Measurements from ENCODE around the gene PAFAH2. TPM values are rescaled to one million over a fixed set of nuclear protein-coding genes. Genes with fewer than 3 reads are reported as not detected.

PAFAH2 gene
- 10 to 100 TPM; 11.8 to 23.0 (median 17.1) TPM for total RNA-seq

DNA sequence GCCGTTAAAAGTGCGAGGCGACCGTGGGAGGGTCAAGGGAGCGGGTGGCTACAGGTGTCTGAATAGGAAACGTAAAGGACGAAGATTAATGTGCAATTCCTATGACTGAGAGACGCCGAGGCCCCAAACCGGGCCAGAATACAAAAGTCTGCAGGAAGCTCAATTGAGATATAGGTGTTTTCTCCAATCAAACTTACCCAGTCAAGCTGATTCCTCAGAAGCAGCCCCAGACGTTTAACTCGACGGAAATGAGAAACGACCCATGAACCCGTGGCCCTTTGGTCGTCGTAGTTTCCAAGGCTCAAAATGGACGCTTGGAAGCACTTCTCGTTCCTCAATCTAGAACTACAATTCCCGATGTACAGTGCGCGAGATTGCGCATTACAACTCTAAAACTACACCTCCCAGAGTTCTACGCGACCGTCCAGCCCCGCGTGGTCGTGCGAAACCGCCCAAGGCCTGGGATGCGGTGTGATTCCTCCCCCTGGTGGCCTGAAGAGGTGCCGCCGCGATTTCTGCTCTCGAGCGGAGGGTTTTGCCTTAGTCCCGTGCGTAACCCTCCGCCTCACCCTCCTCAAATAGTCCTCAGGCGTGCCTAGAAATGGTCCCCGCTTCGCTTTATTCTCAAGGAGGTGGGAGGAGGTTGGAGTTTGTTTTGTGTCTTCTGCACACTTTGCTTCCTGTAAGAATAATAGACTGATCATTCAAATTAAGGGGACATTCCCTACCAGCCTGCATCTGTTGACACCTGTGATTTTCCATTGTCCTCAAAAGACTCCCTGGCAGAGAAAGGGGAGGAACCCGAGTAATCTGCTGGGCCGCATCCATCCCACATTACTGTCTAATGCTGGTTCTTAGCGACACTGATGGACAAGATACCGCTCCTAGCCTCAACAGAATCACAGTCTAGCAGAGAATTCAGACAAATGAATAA, at the start of gene PAFAH2:
PAFAH2 (minus strand) TSS at position 236 of the 934 bp plus-strand sequence. CDS start 7,247 bp downstream, outside the sequence.
- peak; percentile 98 to 99 for DNase-seq (ENCODE audit: low spot score in 2 of 2)
- no peak for TF ChIP-seq POLR2A (IDR thresholded peaks at IDR 0.05)
- TF ChIP-seq, protein P1, sequence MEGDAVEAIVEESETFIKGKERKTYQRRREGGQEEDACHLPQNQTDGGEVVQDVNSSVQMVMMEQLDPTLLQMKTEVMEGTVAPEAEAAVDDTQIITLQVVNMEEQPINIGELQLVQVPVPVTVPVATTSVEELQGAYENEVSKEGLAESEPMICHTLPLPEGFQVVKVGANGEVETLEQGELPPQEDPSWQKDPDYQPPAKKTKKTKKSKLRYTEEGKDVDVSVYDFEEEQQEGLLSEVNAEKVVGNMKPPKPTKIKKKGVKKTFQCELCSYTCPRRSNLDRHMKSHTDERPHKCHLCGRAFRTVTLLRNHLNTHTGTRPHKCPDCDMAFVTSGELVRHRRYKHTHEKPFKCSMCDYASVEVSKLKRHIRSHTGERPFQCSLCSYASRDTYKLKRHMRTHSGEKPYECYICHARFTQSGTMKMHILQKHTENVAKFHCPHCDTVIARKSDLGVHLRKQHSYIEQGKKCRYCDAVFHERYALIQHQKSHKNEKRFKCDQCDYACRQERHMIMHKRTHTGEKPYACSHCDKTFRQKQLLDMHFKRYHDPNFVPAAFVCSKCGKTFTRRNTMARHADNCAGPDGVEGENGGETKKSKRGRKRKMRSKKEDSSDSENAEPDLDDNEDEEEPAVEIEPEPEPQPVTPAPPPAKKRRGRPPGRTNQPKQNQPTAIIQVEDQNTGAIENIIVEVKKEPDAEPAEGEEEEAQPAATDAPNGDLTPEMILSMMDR (IDR thresholded peaks at IDR 0.05) = peak in 2 of 3 donors; percentile 84 to 98
- WGBS, 2 donors = 2% methylated on average over 47 of the region's 47 CpGs
- H3K4me3 ChIP-seq (ENCODE audit: low read depth, poor library complexity, severe bottlenecking) = peak within 1 kb of the TSS; percentile 34
- intact Hi-C loops (cut with DNase I; ENCODE audit: low total_unique reads) = loop anchor here (5.0 to 10.0 kb wide), 2 partner anchors 101 to 163 kb away; no protein-coding TSS in a partner anchor

DNA sequence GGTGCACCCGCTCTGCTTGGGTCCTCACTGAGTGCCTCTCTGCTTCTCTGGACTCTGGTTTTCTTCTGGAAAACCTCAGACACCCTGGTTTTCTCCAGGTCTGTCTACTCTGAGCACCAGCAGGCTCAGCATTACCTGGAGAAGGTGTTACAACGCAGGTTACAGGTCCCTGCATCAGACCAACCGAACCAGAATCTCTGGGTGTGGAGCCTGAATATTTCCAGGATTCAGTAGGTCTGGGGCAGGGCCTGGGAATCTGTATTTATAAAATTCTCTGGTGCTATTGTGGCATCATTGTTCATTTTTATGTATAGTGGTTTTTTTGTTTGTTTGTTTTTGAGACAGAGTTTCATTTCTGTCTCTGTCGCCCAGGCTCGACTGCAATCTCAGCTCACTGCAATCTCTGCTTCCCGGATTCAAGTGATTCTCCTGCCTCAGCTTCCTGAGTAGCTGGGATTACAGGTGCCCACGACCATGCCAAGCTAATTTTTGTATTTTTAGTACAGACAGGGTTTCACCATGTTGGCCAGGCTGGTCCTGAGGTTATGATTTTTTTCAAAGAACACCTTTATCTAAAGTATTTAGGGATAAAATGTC, 49.5 kb upstream of the PAFAH2 start:
- TF ChIP-seq, protein P1 (IDR thresholded peaks at IDR 0.05) = no peak
- TF ChIP-seq POLR2A (IDR thresholded peaks at IDR 0.05) = no peak
- no peak overlapping the region for H3K4me3 ChIP-seq (ENCODE audit: low read depth, poor library complexity, severe bottlenecking)
- 68 to 79% methylated on average over 7 of the region's 7 CpGs for WGBS, 2 donors
- DNase-seq (ENCODE audit: low spot score in 2 of 2) = no peak
- intact Hi-C loops (cut with DNase I; ENCODE audit: low total_unique reads) = loop anchor here (10.0 kb wide), 1 partner anchor 207 kb away; no protein-coding TSS in a partner anchor

DNA sequence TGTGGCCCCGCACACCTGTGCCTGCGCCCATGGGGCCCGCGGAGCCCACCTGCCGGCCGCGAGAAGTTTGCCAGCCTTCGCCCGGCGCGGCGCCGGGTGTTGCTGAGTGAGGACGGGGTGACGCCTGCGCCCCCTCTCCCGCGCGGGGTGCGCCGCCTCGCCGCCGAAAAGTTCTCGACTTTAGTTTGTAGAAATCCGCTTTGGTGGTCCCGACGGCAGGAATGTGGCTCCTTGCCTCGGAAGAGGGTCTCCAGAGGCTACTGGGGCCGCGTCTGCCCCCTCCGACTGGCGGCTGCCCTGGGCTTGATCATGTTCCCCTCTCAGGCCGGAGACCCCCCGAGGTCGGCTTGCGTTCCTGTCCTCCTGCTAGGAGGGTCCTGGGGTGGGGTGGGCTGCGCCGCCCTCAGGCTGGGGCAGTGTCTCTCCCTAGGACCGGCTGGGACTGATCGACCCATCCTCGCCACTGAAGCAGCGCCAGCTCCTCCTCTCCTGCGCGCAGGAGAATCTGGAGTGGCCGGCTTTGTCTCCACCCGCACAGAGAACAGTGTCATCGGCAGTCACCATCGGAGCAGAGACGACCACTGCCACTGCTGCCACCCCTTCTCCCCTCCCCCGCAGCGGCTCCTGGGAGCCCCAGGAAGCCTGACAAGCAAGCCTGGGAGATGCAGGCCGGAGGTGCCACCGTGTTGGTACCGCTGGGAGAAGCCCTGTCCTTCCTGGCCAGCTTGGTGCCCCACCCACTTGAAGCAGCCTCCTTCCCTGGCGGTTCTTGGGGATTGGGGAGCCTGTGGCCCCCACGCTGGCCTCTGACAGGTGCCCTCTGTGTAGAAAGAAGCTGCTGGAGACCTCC, 48.6 kb upstream of the PAFAH2 start:
- WGBS, 2 donors = 4 to 14% methylated on average over 19 to 28 of the region's 57 CpGs
- no peak overlapping the region for H3K4me3 ChIP-seq (ENCODE audit: low read depth, poor library complexity, severe bottlenecking)
- no peak for DNase-seq (ENCODE audit: low spot score in 2 of 2)
- intact Hi-C loops (cut with DNase I; ENCODE audit: low total_unique reads) = loop anchor here (10.0 kb wide), 1 partner anchor 208 kb away; no protein-coding TSS in a partner anchor
- no peak for TF ChIP-seq POLR2A (IDR thresholded peaks at IDR 0.05)
- TF ChIP-seq, protein P1 (IDR thresholded peaks at IDR 0.05) = no peak

DNA sequence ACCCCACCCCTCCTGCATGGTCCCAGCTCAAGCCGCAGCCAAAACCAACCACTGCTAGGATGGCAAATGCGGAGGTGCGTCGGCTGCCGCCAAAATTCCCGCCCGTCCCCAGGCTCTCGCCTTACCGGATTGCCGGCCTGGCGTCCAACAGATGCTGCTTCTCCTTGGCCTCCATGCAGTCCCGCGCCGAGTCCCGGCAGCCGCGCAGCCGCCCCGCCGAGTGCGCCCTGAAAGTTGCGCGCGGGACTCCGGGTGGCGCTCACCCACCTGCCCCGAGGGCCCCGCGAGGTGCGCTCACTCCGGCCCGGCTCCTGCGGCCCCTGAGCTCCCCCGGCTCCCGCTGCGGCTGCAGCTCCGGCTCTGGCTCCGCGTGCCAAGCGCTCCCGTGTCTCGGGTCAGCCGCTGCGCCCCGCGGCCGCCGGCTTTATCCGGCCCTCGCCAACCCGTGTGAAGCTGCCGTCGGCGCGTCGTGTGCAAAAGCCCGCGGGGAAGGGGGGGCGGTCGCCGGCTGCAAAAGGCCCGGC, 47.9 kb upstream of the PAFAH2 start, which contains the start of gene SLC30A2:
SLC30A2 (minus strand) TSS at position 397 of the 524 bp plus-strand sequence; CDS start at position 175, 222 bp downstream.
- intact Hi-C loops (cut with DNase I; ENCODE audit: low total_unique reads) = loop anchor here (10.0 kb wide), 1 partner anchor 209 kb away; no protein-coding TSS in a partner anchor
- 1 to 2% methylated on average over 22 to 35 of the region's 62 CpGs for WGBS, 2 donors
- no peak for DNase-seq (ENCODE audit: low spot score in 2 of 2)
- TF ChIP-seq, protein P1 (IDR thresholded peaks at IDR 0.05) = no peak
- TF ChIP-seq POLR2A (IDR thresholded peaks at IDR 0.05) = no peak
- H3K4me3 ChIP-seq (ENCODE audit: low read depth, poor library complexity, severe bottlenecking) = no peak within 1 kb of the TSS
